Mesothelial cell of epicardium (in vitro differentiated cells): Measurements from ENCODE around the gene NEK6. TPM values are rescaled to one million over a fixed set of nuclear protein-coding genes. Genes with fewer than 3 reads are reported as not detected.

Experiments used
- DNase-seq, 2 experiments: peaks; one replicate each; pipeline ENCODE4 v3.0.0; 2021; ENCODE audit warnings: low spot score in 2 of 2; ENCODE audit not compliant: unreplicated experiment in 2 of 2
- H3K27ac Mint-ChIP-seq: 2 replicates; pipeline ENCODE4 v1.8.0; 2021; ENCODE audit warnings: mixed read lengths
- H3K27me3 Mint-ChIP-seq: 2 replicates; pipeline ENCODE4 v1.8.0; 2021; ENCODE audit warnings: low read depth, mixed read lengths
- H3K36me3 Mint-ChIP-seq: 2 replicates; pipeline ENCODE4 v1.8.0; 2021; ENCODE audit warnings: mixed read lengths
- H3K4me1 Mint-ChIP-seq: 2 replicates; pipeline ENCODE4 v1.8.0; 2021; ENCODE audit warnings: mixed read lengths
- H3K4me3 Mint-ChIP-seq: 2 replicates; pipeline ENCODE4 v1.8.0; 2021; ENCODE audit warnings: mild to moderate bottlenecking, moderate library complexity, mixed read lengths
- H3K9me3 Mint-ChIP-seq: 2 replicates; pipeline ENCODE4 v1.8.0; 2021; ENCODE audit warnings: mixed read lengths
- total RNA-seq: library from RNA; stranded (reverse); gene quantifications from 3 replicates; pipeline ENCODE4 v1.2.1, GENCODE V29; 2021
- TF ChIP-seq, protein P1 (sequence below): fragments of 200-600 bp; sonication (generic); IDR thresholded peaks from one replicate; pipeline ENCODE4 v1.5.0; 2021; ENCODE audit warnings: antibody characterized with exemption; ENCODE audit not compliant: unreplicated experiment

The NEK6 gene
- total RNA-seq, 1 donor from 2014 or later = 42.9 TPM

DNA sequence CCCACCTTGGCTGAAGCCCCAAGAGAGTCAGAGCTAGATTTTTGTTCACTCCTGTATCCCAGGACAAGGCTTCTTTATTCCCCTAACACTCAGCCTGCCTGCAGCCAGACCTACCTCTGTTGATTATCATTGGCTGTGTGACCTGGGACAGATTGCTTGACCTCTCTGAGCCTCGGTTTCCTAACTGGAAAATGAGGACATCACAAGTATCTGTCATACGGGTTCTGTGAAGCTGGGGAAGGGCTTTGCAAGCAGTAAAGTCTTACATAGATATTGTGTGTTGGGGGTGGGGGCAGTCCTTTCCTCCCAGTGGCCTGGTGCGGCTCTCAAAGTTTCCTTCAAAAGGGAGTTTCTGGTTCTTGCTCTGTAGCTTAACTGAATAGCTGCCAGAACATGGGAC lies 2.5 kb upstream of the NEK6 start:
- Mint-ChIP-seq H3K36me3 (no peaks in the 10 kb centered on the region), H3K9me3 (no peaks in the 10 kb centered on the region), H3K27me3 (peaks cover 4% of the 10 kb centered on the region), H3K4me1 (peaks cover 25% of the 10 kb centered on the region), H3K27ac (no peak overlapping the region), H3K4me3 (no peak overlapping the region)
- DNase-seq = no peak
- TF ChIP-seq, protein P1, sequence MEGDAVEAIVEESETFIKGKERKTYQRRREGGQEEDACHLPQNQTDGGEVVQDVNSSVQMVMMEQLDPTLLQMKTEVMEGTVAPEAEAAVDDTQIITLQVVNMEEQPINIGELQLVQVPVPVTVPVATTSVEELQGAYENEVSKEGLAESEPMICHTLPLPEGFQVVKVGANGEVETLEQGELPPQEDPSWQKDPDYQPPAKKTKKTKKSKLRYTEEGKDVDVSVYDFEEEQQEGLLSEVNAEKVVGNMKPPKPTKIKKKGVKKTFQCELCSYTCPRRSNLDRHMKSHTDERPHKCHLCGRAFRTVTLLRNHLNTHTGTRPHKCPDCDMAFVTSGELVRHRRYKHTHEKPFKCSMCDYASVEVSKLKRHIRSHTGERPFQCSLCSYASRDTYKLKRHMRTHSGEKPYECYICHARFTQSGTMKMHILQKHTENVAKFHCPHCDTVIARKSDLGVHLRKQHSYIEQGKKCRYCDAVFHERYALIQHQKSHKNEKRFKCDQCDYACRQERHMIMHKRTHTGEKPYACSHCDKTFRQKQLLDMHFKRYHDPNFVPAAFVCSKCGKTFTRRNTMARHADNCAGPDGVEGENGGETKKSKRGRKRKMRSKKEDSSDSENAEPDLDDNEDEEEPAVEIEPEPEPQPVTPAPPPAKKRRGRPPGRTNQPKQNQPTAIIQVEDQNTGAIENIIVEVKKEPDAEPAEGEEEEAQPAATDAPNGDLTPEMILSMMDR = no peak

DNA sequence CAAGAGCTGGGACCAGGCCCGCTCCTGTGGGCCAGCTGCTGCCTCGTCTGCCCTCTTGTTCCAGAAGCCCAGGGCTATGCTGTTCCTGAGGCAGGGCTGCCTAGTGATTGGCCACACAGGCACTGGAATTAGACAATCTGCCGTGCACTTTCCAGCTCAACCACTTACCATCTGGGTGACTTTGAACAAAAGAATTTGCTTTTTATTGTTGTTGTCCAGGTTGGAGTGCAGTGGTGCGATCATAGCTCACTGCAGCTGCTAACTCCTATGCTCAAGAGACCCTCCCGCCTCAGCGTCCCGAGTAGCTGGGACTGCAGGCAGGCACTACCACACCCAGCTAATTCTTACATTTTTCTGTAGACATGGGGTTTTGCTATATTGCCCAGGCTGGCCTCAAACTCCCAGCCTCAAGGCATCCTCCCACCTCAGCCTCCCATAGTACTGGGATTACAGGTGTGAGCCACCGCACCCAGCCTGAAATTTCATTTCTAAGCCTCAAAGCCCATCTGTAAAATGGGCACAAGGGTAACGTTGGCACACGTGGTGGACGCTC lies 1.2 kb upstream of the NEK6 start:
- peaks cover 31% of the 10 kb centered on the region for H3K4me1 Mint-ChIP-seq
- no peak for DNase-seq

DNA sequence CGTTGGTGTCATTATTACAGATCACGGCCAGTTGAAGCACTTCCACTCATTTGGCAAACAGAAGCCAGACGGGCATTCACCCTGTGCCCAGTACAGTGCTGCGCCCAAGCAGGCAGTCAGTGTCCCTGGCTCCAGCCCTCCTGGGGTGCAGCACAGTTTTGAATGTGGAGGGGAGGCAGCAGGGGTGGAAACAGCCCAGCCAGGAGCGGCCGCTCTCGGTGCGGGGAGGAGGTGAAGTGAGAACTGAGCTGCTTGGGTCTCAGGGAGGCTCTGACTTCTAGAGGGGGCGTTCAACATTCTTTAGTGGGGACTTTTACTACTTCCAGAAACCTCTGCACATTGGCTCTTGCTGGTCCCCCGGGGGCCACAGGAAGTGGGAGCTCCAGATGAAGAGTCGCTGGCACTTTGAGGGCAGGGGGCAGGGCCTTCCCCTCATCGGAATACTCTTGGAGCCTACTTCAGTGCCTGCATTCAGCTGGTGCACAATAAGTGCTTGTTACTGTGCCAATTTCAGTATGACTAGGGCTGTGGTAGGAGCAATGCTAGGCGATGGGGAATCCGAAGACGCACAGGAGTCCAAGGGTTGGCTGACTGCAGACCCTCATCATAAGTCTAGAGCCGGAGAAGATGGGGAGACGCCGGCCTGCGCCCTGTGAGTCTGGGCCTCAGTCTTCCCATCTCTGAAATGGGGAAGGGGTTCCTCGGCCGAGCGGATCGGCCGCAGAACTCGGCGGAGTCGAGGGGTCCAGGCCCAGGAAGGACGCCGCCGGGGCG lies 492 bp upstream of the NEK6 start:
- TF ChIP-seq, protein P1 = no peak
- Mint-ChIP-seq H3K27ac (peak overlapping the region; percentile 87), H3K4me1 (peaks cover 32% of the 10 kb centered on the region), H3K27me3 (peaks cover 4% of the 10 kb centered on the region), H3K9me3 (no peaks in the 10 kb centered on the region), H3K4me3 (peak overlapping the region; percentile 83), H3K36me3 (no peaks in the 10 kb centered on the region)
- no peak for DNase-seq

More for the DNA sequence above, 1.2 kb upstream of the NEK6 start:
- TF ChIP-seq, protein P1 = no peak
- peak overlapping the region; percentile 83 for H3K4me3 Mint-ChIP-seq
- peak overlapping the region; percentile 69 for H3K27ac Mint-ChIP-seq
- no peaks in the 10 kb centered on the region for H3K36me3 Mint-ChIP-seq
- peaks cover 4% of the 10 kb centered on the region for H3K27me3 Mint-ChIP-seq
- no peaks in the 10 kb centered on the region for H3K9me3 Mint-ChIP-seq

DNA sequence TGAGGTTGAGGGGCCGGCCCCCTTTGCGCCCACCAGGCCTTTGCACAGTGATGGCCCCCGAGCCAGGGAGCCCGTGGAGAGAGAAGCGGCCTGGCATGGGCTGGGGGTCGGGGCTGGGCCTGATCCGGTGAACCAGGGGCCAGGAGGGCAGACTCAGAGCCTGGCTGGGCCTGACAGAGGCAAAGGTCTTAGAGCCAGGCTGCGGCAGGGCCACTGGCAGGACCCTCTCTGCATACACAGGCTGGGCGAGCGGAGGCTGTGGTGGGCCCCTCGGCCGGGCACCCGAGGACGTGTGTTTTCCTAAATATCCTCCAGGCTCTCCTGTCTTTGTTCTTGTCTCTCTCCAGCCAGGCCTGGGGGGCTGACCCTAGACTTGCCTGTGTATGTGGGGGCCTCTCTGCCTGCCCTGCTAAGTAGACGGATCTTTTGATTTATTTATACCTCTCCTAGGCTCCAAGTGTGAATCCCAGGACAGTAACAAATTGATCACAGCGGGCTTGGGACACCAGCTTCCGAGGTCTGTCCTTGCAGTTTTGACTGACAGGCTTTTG lies 933 bp downstream of the NEK6 start:
- H3K27me3 Mint-ChIP-seq = peaks cover 4% of the 10 kb centered on the region
- TF ChIP-seq, protein P1 = no peak
- H3K36me3 Mint-ChIP-seq = no peaks in the 10 kb centered on the region
- H3K4me1 Mint-ChIP-seq = peaks cover 45% of the 10 kb centered on the region
- peak overlapping the region; percentile 91 for H3K27ac Mint-ChIP-seq
- H3K9me3 Mint-ChIP-seq = no peaks in the 10 kb centered on the region
- peak overlapping the region; percentile 87 for H3K4me3 Mint-ChIP-seq
- no peak for DNase-seq

DNA sequence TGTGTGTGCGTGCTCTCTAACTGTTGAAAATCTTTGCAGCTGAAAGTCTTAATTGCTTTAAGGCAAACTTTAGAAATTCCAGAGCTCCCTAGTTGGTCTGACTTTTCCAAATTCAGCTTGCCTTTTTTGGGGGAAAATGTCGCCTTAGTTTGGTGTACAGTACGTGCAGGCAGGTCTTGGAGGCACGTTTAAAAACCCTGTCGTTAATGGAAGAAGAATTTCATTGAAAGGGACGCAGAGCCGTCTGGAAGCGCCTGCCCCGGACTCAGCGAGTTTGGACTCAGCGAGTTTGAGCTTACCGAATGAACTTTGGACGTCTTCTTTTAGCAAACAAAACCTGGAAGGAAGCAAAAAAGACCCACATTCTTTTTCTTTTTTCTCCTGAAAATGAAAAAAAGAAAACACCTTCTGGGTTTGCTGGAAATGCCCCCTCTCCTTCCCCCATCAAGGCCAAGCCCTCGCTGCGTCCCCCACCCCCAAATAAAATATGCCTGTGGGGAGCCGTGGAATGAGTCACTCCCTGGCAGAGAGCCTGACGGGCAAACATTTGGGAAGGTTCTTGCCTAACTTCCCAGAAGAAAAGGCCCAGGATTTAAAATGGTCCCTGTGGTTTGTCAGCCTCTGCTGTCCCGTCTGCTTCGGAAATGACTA lies 1.5 kb downstream of the NEK6 start:
- Mint-ChIP-seq H3K9me3 (no peaks in the 10 kb centered on the region), H3K4me1 (peaks cover 45% of the 10 kb centered on the region), H3K27ac (peak overlapping the region; percentile 91), H3K27me3 (peaks cover 4% of the 10 kb centered on the region), H3K4me3 (peak overlapping the region; percentile 87), H3K36me3 (no peaks in the 10 kb centered on the region)
- DNase-seq = no peak
- TF ChIP-seq, protein P1 = no peak
